IMR-90 (cell line): Measurements from ENCODE around the gene ASB7. TPM values are rescaled to one million over a fixed set of nuclear protein-coding genes. Genes with fewer than 3 reads are reported as not detected.

Experiments used
- ATAC-seq: fragments of 200-7000 bp; cut with Tn5 transposase; 2 replicates; pipeline ENCODE4 v1.9.1; 2020; ENCODE audit warnings: low read depth, mild to moderate bottlenecking, moderate library complexity
- BruUV-seq: library from RNA; stranded (reverse); fragments of 400-500 nt; replicated peaks from 2 replicates; lab custom pipeline; 2021; lab: Mats Ljungman, UMichigan
- CTCF ChIA-PET: fragments of 300-600 bp; formaldehyde crosslinking; extraction: SDS; loops from one replicate; lab custom pipeline; 2021; ENCODE audit warnings: antibody characterized with exemption; lab: Yijun Ruan, JAX
- POLR2A ChIA-PET: fragments of 300-600 bp; sonication (Branson Sonifier 250); formaldehyde crosslinking; loops from one replicate; lab custom pipeline; 2022; ENCODE audit warnings: antibody characterized with exemption; ENCODE audit not compliant: unreplicated experiment; lab: Charles Lee
- DNase-seq: peaks from one replicate; pipeline ENCODE4 v3.0.0; 2013
- H2AFZ ChIP-seq: replicated peaks from 2 replicates; pipeline ENCODE3; 2013; ENCODE audit warnings: low read length, mild to moderate bottlenecking; ENCODE audit not compliant: poor library complexity
- H2AK5ac ChIP-seq: 2 replicates; pipeline ENCODE4 v1.6.1; 2013; ENCODE audit warnings: low read depth, low read length, inconsistent platforms
- H2AK9ac ChIP-seq: replicated peaks from 2 replicates; pipeline ENCODE3; 2013; ENCODE audit warnings: mild to moderate bottlenecking, low read depth, low read length, moderate library complexity; ENCODE audit not compliant: poor library complexity
- H2BK120ac ChIP-seq: 2 replicates; pipeline ENCODE4 v1.6.1; 2013; ENCODE audit warnings: low read depth, low read length, inconsistent platforms
- H2BK15ac ChIP-seq: 3 replicates; pipeline ENCODE4 v1.6.1; 2013; ENCODE audit warnings: low read depth, low read length, inconsistent platforms
- H2BK20ac ChIP-seq: 2 replicates; pipeline ENCODE4 v1.6.1; 2013; ENCODE audit warnings: low read depth, mild to moderate bottlenecking, inconsistent platforms, low read length, moderate library complexity
- H2BK5ac ChIP-seq: 2 replicates; pipeline ENCODE4 v1.6.1; 2013; ENCODE audit warnings: mild to moderate bottlenecking, low read depth, low read length, inconsistent platforms; ENCODE audit not compliant: poor library complexity, severe bottlenecking
- H3K14ac ChIP-seq: replicated peaks from 2 replicates; pipeline ENCODE4 v1.6.1; 2013; ENCODE audit warnings: low read depth, low read length, inconsistent platforms
- H3K18ac ChIP-seq: 2 replicates; pipeline ENCODE4 v1.6.1; 2013; ENCODE audit warnings: low read depth, low read length, control low read depth
- H3K23ac ChIP-seq: 2 replicates; pipeline ENCODE4 v1.6.1; 2013; ENCODE audit warnings: low read depth, low read length, inconsistent platforms
- H3K27ac ChIP-seq: 2 replicates; pipeline ENCODE4 v1.5.1; 2013; ENCODE audit warnings: mild to moderate bottlenecking, control low read depth, low read length; ENCODE audit not compliant: insufficient read depth
- H3K27me3 ChIP-seq: 2 replicates; pipeline ENCODE4 v1.6.1; 2013; ENCODE audit warnings: low read length; ENCODE audit not compliant: control insufficient read depth, insufficient read depth
- H3K36me3 ChIP-seq: 2 replicates; pipeline ENCODE4 v1.6.1; 2013; ENCODE audit warnings: low read length, mixed read lengths; ENCODE audit not compliant: control insufficient read depth, insufficient read depth
- H3K4ac ChIP-seq: 2 replicates; pipeline ENCODE4 v1.6.1; 2013; ENCODE audit warnings: low read depth, low read length, inconsistent platforms
- H3K4me1 ChIP-seq: 2 replicates; pipeline ENCODE4 v1.6.1; 2013; ENCODE audit warnings: low read length, mixed read lengths; ENCODE audit not compliant: control insufficient read depth, insufficient read depth
- H3K4me2 ChIP-seq: 2 replicates; pipeline ENCODE4 v1.6.1; 2013; ENCODE audit warnings: low read depth, mild to moderate bottlenecking, control low read depth, low read length, moderate library complexity
- H3K4me3 ChIP-seq: 2 replicates; pipeline ENCODE4 v1.5.1; 2013; ENCODE audit warnings: low read depth, mild to moderate bottlenecking, control low read depth, low read length, moderate library complexity; ENCODE audit not compliant: insufficient read depth
- H3K56ac ChIP-seq: 2 replicates; pipeline ENCODE4 v1.6.1; 2013; ENCODE audit warnings: low read length, inconsistent platforms; ENCODE audit not compliant: insufficient read depth; ENCODE audit errors: extremely low read depth
- H3K79me1 ChIP-seq, 2 experiments: 2 replicates each; pipeline ENCODE4 v1.6.1; 2013; ENCODE audit warnings: low read length in 2 of 2, inconsistent platforms in 1 of 2, low read depth in 1 of 2
- H3K9ac ChIP-seq: 2 replicates; pipeline ENCODE4 v1.6.1; 2013; ENCODE audit warnings: low read depth, low read length, control low read depth
- H3K9me1 ChIP-seq: 2 replicates; pipeline ENCODE4 v1.6.1; 2013; ENCODE audit warnings: low read length, inconsistent platforms; ENCODE audit not compliant: insufficient read depth
- H3K9me3 ChIP-seq: 2 replicates; pipeline ENCODE4 v1.6.1; 2013; ENCODE audit warnings: low read length; ENCODE audit not compliant: control insufficient read depth, insufficient read depth
- H4K20me1 ChIP-seq: 2 replicates; pipeline ENCODE4 v1.6.1; 2013; ENCODE audit warnings: low read length, inconsistent platforms; ENCODE audit not compliant: insufficient read depth
- H4K5ac ChIP-seq: 2 replicates; pipeline ENCODE4 v1.6.1; 2013; ENCODE audit warnings: mild to moderate bottlenecking, low read depth, low read length, control low read depth
- H4K8ac ChIP-seq, 2 experiments: 2 replicates each; pipeline ENCODE4 v1.6.1; 2013; ENCODE audit warnings: low read depth in 2 of 2, low read length in 2 of 2, control low read depth in 1 of 2, inconsistent platforms in 1 of 2
- H4K91ac ChIP-seq: 2 replicates; pipeline ENCODE4 v1.6.1; 2013; ENCODE audit warnings: low read depth, low read length, inconsistent platforms; ENCODE audit not compliant: insufficient read depth
- CEBPB ChIP-seq: IDR thresholded peaks from 2 replicates; pipeline ENCODE4 v1.6.1; 2012; ENCODE audit warnings: low read depth, low read length, improper control_type of control experiment
- CHD1 ChIP-seq: IDR thresholded peaks from 2 replicates; pipeline ENCODE4 v1.6.1; 2012; ENCODE audit warnings: low read depth, low read length, improper control_type of control experiment
- CTCF ChIP-seq: conservative IDR thresholded peaks from 2 replicates; pipeline ENCODE4 v1.5.1; 2012; ENCODE audit warnings: mild to moderate bottlenecking, low read depth, low read length, improper control_type of control experiment
- ELK1 ChIP-seq: fragments of 150-350 bp; IDR thresholded peaks from 2 replicates; pipeline ENCODE4 v1.6.1; 2016; ENCODE audit warnings: low read depth, mild to moderate bottlenecking, low read length, moderate library complexity, borderline replicate concordance
- MAFK ChIP-seq: IDR thresholded peaks from 2 replicates; pipeline ENCODE4 v1.6.1; 2012; ENCODE audit warnings: low read depth, low read length, improper control_type of control experiment
- MAZ ChIP-seq: IDR thresholded peaks from 2 replicates; pipeline ENCODE4 v1.6.1; 2012; ENCODE audit warnings: low read depth, mild to moderate bottlenecking, low read length, improper control_type of control experiment, moderate library complexity, borderline replicate concordance
- MXI1 ChIP-seq: IDR thresholded peaks from 2 replicates; pipeline ENCODE4 v1.6.1; 2012; ENCODE audit warnings: low read depth, mild to moderate bottlenecking, low read length, moderate library complexity, borderline replicate concordance
- POLR2A ChIP-seq: IDR thresholded peaks from 2 replicates; pipeline ENCODE4 v1.6.1; 2012; ENCODE audit warnings: mild to moderate bottlenecking, low read depth, low read length
- RAD21 ChIP-seq: IDR thresholded peaks from 2 replicates; pipeline ENCODE4 v1.6.1; 2012; ENCODE audit warnings: low read length, improper control_type of control experiment
- RCOR1 ChIP-seq: IDR thresholded peaks from 2 replicates; pipeline ENCODE4 v1.6.1; 2012; ENCODE audit warnings: mild to moderate bottlenecking, low read length, improper control_type of control experiment; ENCODE audit not compliant: insufficient replicate concordance
- RFX5 ChIP-seq: IDR thresholded peaks from 2 replicates; pipeline ENCODE4 v1.8.0; 2012; ENCODE audit warnings: low read depth, mild to moderate bottlenecking, low read length, moderate library complexity
- SMC3 ChIP-seq: fragments of 150-350 bp; IDR thresholded peaks from 2 replicates; pipeline ENCODE4 v1.6.1; 2016; ENCODE audit warnings: low read depth, mild to moderate bottlenecking, antibody characterized with exemption, low read length, moderate library complexity
- USF2 ChIP-seq: fragments of 150-350 bp; IDR thresholded peaks from 2 replicates; pipeline ENCODE4 v1.6.1; 2017; ENCODE audit warnings: mild to moderate bottlenecking, antibody characterized with exemption, low read length, low read depth
- WGBS, 2 experiments: methylation state at CpG; one replicate each; pipeline versions ENCODE4 v1.1.5 to v1.1.7; 2013; ENCODE audit warnings: missing lambda C conversion rate in 2 of 2; ENCODE audit not compliant: insufficient read length in 1 of 2; ENCODE audit errors: extremely low coverage in 2 of 2; 5-methylcytosine and 5-hydroxymethylcytosine counted together
- dilution Hi-C: fragments of 300-500 bp; cut with HindIII; formaldehyde crosslinking; loops from one replicate; pipeline ENCODE4 v1.14.3; 2018; ENCODE audit warnings: low sequenced_read_pairs; ENCODE audit not compliant: unreplicated experiment
- in situ Hi-C: fragments of 300-500 bp; cut with MboI; formaldehyde crosslinking; loops from 3 replicates; pipeline ENCODE4 v1.14.3; 2019; ENCODE audit warnings: low sequenced_read_pairs, inconsistent platforms, mixed read lengths
- intact Hi-C: fragments of 100-400 bp; cut with micrococcal nuclease; formaldehyde crosslinking; loops from 2 replicates; pipeline ENCODE4 v1.10.0; 2022
- polyA plus RNA-seq, 3 experiments: library from polyadenylated mRNA; depleted of rRNA; stranded (reverse); fragments of >200 nt; gene quantifications; 2 replicates each; pipeline ENCODE4 v1.2.3, GENCODE V29; 2012; ENCODE audit warnings: low replicate concordance in 1 of 3
- total RNA-seq: library from RNA; depleted of rRNA; stranded (reverse); fragments of >200 nt; gene quantifications from 2 replicates; pipeline ENCODE4 v1.2.3, GENCODE V29; 2012

The ASB7 gene
- total and polyA plus RNA-seq, 2 of the 4 experiments (the other 2 are of a cell fraction), result 7.7 to 16.7 TPM

GRCh38 chr15:100652116-100652515 is 49.7 kb downstream of the ASB7 start:
- Histone ChIP-seq H2AFZ (no peak overlapping the region), H2BK15ac (no peak overlapping the region), H3K23ac (no peak overlapping the region), H2AK5ac (no peak overlapping the region), H3K4me3 (no peak overlapping the region), H4K20me1 (no peaks in the 10 kb centered on the region), H2BK5ac (no peak overlapping the region), H2AK9ac (no peak overlapping the region), H3K56ac (no peak overlapping the region), H2BK20ac (no peak overlapping the region), H3K27me3 (no peaks in the 10 kb centered on the region), H3K4me2 (no peak overlapping the region), H3K18ac (no peak overlapping the region), H3K27ac (no peak overlapping the region), H3K9me1 (no peaks in the 10 kb centered on the region), H4K8ac (no peak overlapping the region), H3K4me1 (no peaks in the 10 kb centered on the region), H4K91ac (no peak overlapping the region), H3K14ac (no peak overlapping the region), H2BK120ac (no peak overlapping the region), H4K5ac (no peak overlapping the region), H3K9me3 (no peaks in the 10 kb centered on the region), H3K9ac (no peak overlapping the region), H3K4ac (no peak overlapping the region), H3K79me1 (0 out of 4 replicates have a peak, but pooled peaks cover 2 to 4% of the 10 kb centered on the region in 2 experiments), H3K36me3 (peaks cover 1% of the 10 kb centered on the region; the same call in 1 of the 2 replicates)
- ATAC-seq (no peak), DNase-seq (no peak)
- TF ChIP-seq MAFK (no peak), MXI1 (no peak), CEBPB (no peak), RFX5 (no peak), POLR2A (no peak), RCOR1 (no peak), CTCF (no peak), SMC3 (no peak), USF2 (no peak), CHD1 (no peak), ELK1 (no peak), MAZ (no peak), RAD21 (no peak)
- BruUV-seq, result no TSS peak
- intact Hi-C loops, result no loop called here
- ChIA-PET CTCF (no interaction called here), POLR2A (no interaction called here)
- in situ Hi-C loops, result no loop called here
- dilution Hi-C loops, result no loop called here
- WGBS, 2 experiments, result no CpG with 5 or more reads among the region's 2 CpGs
